GM18520 (cell line): ENCODE results near the gene CAMK1D.
"Not testable (repeated sequence)": the region's sequence is repeated elsewhere in the genome, so short reads cannot be mapped to it uniquely, and the experiment has no call there.

Experiments
- ATAC-seq: cut with Tn5 transposase; IDR thresholded peaks from one replicate; pipeline ENCODE4 v1.9.1; 2021; ENCODE audit not compliant: unreplicated experiment

Gene CAMK1D

DNA sequence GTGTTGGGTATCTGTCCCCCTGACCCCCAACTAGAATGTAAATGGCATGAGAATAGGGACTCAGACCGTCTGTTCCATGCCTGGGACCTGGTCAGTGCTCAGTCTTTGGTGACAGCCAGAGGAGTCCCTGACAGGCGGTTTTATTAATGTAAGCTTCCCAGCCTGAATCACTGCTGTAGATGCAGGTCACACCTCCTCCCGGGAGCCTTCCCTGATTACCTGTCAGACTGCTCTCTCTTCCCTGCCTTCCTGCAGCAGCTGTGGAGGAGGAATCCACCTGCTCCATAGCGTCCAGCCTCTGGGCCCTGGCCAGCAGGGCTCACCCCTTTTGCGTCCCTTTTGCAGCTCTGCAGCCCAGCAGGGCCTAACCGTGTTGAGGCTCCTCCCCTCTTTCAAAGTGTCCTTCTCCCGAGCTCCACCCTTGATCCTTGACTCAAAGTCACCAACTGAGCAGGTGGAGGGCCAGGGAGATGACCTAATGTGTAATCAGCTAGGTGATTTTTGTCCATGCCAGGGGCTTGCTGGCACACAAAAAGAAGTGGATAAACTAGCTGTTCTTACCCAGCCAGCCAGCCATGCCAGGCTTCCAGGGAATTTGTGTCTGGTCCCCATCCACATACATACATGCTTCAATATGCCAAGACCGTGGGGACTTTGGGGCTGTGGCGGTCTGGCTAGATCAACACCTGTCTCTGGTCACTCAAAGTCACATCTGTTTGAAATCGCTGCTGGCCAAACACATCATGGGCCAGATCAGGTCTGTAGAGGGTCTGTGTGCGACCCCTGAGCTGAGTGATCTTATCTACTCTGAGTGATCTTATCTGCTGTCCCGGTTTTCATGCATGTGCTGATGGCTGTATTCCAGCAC is 457.1 kb downstream of the CAMK1D start:
- ATAC-seq = no peak

DNA sequence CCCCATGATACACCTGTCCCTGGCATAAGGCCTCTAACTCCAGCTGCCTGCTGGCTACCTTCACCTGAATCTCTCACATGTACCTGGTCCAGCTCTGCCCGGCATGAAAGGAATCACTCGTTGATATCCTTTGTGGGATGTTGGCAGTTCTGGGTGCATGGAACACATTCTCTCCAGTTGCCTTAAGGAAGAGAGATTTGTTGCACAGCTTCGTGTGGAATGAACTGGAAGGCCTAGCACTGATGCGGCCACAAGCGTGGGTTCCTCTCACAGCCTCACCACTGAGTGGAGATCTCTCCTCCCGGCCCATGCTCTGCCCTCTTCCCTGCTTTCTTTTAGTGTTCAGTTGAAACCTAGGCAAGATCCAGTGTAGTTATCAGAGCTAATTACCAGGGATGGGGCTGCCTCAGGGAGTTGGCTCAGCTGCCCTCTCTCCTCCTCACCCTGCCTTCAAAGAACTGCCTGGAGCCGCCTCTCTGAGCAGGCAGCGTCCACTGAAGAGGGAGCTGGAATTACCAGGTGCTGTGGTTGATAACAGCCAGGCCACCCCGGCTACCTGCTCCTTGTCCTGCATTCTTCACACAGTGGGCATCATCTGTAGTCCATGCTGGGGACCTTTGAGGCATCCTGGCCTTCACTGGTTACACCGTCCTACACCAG is 457.9 kb downstream of the CAMK1D start:
- no peak for ATAC-seq

DNA sequence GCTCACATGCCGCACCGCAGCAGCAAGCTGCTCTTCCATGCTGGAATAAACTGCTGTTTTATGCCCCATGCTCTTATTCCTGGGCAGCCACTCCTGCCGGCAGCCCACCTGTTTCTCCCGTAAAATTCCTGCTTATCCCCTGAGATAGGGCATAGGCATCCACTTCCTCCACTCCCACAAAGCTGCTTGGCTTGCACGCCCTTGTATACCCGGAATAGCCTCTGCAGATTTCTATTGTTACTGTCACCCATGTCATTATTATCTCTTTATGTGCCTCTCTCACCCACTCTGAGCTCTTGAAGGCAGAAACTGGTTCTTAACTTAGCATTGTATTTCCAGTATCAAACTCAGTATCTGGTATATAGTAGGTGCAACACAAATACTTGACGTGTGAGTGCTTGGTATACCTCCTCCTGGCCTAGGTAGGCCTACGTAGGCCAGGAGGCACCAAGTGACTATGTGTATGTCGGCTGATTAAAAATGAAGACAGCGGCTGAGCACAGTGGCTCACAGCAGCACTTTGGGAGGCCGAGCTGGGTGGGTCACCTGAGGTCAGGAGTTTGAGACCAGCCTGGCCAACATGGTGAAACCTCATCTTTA is 458.8 kb downstream of the CAMK1D start:
- ATAC-seq = no peak

DNA sequence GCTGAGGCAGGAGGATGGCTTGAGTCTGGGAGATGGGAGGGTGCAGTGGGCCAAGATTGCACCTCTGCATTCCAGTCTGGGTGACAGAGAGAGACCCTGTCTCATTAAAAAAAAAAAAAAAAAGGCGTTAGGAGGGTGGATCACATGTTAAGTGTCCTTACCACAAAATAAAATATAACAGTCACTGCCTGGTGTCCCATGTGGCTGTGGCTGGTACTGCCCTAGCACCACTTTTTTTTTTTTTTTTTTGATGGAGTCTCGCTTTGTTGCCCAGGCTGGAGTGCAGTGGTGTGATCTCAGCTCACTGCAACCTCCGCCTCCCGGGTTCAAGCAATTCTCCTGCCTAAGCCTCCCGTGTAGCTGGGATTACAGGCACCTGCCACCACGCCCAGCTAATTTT is 460.7 kb downstream of the CAMK1D start:
- not testable (repeated sequence) for ATAC-seq

DNA sequence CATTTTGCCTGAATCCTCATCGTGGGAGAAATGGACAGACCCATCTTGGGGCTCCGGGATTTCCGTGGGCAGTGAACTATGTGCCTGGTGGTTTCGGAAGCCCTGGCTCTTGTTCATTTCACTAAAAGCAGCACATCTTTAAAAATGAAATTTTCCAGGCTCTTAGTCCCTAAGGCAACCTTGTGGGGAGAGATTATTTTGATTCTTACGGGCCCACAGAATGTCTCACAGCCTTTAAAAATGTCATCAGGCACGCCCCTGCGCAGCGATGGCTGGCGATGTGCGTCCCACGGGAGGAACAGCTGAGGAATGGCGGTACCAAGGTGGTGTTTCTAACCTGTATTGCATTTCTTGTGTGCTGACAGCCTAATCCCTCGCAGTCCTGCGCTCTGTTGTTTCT is 462.5 kb downstream of the CAMK1D start:
- no peak for ATAC-seq

DNA sequence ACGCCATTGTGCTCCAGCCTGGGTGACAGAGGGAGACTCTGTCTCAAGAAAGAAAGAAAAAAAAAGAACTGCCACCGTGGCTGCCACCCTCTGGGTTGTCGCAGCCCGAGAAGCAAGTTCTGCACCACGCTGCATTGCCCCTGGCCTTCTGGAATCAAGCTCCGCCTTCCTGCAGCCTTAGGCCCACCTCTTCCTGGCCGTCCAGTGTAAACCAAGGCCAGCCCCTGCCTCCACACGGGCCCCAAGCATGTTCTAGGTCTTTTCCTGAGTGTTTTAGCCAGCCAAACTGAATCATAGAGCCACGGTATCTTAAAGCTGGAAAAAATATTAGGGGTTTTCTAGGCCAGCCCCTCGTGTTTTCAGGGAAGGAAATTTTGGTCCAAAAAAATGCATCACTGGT is 463.2 kb downstream of the CAMK1D start:
- ATAC-seq = no peak

DNA sequence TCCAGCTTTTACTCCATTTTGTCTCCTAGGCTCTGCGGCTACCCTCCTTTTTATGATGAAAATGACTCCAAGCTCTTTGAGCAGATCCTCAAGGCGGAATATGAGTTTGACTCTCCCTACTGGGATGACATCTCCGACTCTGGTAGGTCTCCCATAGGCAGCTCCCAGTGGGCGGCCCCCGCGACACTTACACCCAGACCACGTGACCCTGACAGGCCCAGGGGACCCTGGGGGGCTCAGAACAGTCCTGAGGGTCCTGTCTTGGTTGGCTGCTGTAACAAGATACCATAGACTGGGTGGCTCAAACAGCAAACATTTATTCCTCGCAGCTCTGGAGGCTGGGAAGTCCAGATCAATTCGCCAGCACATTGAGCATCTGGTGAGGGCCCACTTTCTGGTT is 464.8 kb downstream of the CAMK1D start:
- no peak for ATAC-seq

DNA sequence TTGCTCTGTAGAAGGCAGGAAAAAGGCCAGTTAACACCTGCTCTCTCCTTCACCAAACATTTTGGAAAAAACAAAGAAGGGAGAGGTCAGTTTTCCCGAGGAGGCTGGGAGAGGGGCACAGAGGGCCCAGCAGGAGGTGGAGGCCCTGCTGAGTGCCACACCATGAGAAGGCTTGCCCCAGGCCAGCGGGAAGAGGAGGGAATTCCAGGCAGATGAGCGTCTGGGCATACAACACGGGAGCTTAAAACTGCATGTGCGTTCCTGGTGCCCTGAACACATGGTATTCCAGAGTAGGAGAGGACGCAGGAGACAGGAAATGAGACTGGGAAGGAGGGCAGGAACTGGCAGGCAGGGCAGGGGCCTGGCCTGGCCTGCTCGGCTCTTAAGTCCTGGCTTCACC is 469.7 kb downstream of the CAMK1D start:
- no peak for ATAC-seq

DNA sequence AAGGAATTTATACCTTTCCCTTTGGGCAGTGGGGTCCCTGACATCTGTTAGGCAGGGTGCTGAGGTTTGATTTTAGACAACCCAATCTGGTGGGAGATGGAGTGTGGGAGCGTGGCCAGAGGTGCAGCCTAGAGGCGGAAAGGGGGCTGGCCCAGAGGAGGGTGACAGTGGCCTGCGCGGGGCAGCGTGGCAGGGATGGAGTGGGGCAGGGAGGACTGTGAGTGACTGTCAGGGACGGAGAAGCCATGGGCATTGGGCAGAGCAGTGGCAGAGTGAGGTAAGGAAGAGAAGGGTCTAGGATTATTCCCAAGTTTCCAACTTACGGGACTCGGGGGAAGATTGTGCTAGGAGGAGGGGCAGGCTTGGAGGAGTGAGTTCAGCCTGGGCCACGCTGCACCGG is 470.3 kb downstream of the CAMK1D start:
- ATAC-seq = no peak

DNA sequence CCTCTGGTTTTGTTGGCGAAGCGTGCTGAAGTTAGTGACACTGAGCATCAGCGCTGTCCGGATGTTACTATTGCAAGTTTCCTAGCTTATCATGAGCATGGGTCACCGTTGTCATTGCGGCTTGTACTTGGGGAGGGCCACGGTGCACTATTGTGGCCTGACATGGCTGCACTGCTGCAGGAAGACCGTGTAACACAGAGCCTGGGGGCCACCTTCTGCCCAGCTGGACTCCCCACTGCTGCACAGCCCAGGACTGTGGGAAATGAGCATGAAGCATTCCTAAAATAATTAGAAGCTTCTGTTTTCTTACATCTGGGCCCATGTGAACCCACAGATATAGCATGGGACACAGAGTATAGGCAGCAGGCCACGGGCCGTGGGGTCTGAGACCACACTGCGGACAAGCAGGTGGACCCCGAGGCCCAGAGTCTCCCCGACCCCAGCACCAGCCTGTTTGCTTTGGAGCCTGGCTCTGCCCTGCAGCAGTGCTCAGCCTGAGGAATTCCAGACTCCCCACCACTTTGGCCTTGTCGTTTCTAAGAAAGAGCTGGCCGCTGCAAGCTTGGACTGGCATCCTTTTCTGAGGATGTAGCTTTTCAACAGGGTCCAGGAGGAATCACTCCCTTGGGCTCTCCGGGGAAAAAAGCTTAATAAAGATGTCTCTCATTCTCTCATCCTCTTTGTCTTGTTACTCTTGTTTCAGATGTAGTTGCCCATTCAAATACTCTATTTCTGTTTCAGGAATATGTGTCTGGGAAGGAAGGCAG is 473.0 kb downstream of the CAMK1D start:
- ATAC-seq = no peak

DNA sequence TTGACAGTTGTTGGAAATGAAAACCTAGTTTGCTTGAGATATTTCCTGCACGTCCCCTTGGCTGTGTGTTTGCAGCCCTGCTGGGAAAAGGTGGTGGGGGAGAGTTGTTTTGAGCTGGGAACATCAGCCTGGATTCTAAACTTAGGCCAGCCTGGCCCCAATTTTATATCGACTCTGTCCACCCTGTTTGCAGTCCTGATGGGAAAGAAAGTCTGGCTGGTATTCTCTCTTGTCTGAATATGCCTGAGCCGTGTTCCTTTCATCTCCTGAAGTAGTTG is 473.5 kb downstream of the CAMK1D start:
- ATAC-seq = no peak

DNA sequence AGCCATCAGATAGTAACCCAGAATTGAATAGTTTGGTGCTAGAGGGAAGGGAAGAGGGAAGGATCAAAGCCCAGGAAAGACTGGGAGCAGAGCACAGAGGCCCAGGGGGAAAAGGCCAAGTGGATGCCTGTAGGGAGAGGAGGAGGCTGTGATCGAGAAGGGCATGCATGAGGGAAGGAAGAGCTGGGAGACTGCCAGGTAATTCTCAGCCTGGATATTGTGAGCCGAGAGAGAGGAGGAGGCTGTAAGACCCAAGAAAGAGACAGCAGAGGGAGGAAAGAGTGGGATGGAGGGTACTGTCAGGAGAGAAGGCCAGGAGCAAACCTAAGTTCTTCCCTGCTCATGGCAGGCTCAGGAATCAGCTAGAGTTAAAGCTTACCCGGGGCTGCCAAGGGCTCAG is 474.0 kb downstream of the CAMK1D start:
- ATAC-seq = no peak

DNA sequence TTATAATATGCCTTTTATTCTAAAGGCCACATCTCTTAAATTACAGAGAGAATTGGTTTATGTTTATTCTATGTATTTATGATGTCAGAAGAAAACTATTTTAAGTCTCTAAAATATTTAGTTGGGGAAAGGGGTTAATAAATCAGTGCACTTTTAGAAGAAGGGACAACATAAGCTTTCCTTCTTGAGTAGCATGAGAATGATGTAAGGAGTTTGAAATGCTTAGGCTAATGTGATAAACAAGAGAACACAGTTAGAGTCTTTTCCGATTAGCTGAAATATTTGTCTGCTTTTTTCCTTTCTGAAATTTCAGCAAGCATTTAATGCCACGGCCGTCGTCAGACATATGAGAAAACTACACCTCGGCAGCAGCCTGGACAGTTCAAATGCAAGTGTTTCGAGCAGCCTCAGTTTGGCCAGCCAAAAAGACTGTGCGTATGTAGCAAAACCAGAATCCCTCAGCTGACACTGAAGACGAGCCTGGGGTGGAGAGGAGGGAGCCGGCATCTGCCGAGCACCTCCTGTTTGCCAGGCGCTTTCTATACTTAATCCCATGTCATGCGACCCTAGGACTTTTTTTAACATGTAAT is 476.0 kb downstream of the CAMK1D start:
- no peak for ATAC-seq

DNA sequence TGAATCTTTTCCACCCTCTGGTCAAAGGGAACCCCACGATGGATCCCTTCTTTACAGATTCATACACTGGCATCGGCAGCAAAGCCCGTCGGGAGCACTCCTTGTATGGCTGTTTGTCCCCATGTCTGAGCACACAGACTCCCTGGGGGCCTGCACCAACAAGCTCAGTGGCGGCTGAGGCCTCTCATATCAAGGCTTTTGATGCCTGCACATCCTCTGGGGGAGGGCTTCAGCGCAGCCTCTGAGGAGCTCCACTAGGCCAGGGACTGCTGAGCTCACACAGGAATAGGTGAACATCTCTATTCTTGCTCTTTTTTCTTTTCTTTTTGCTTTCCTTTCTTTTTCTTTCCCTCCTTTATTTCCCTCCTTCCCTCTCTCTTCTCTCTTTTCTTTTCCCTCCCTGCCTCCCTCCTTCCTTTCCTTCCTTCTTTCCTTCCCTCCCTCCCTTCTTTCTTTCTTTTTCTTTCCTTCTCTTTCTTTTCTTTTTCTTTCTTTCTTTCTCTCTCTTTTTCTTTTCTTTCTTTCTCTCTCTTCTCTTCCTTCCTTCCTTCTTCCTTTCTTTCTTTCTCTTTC is 477.5 kb downstream of the CAMK1D start:
- no peak for ATAC-seq

DNA sequence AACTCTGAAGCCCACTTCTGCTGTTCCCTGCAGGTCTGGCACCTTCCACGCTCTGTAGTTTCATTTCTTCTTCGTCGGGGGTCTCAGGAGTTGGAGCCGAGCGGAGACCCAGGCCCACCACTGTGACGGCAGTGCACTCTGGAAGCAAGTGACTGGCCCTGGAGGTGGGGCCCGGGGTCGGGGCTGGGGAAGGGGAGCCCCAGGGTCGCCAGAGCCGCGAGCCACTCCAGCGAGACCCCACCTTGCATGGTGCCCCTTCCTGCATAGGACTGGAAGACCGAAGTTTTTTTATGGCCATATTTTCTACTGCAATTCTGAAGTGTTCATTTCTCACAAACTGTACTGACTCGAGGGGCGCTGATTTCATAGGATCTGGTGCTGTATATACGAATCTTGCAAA is 479.4 kb downstream of the CAMK1D start:
- no peak for ATAC-seq

DNA sequence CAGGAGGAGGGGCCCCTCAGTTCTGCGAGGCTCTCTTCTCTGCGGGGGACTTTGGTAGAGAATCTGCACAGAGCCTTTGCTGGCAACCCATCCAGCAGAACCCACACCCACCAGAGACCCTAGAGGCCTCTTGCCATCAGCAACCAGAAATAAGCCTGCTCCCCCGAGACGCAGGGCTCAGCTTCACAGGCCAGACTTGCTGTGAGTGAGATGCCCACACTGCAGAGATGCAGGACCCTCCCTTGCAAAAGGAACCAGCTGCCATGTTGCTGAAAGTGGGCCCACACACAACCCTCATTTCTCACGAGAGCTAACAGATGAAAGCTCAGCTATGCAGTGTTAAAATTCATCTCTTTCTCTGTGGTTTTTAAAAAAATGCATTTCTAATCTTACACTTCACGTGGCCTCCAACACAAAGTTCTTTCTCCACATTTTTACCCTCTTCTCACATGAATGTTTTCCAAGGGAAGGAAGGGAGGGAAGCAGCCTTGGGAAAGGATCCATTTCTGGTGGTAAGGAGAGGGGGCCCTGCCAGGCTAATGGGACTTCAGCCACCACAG is 480.6 kb downstream of the CAMK1D start:
- no peak for ATAC-seq

DNA sequence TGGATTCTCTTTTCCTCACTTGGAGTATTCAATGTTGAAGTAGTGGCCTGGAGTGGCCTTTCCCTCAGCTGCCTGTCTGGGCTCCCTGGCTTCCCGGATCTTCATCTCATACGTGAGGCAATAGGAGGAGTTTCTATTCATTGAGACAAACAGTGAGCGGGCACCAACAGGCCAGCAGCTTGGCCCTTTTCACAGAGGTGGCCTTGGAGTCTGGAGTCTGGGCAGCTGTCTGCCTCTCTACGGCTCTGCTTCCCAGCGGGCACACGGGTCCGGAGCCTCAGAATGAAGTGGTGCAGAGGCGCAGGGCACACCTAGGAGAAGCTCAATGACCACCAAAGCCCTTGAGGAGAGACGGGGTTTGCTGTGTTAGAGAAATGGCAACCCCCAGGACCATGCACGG is 482.7 kb downstream of the CAMK1D start:
- ATAC-seq = no peak

DNA sequence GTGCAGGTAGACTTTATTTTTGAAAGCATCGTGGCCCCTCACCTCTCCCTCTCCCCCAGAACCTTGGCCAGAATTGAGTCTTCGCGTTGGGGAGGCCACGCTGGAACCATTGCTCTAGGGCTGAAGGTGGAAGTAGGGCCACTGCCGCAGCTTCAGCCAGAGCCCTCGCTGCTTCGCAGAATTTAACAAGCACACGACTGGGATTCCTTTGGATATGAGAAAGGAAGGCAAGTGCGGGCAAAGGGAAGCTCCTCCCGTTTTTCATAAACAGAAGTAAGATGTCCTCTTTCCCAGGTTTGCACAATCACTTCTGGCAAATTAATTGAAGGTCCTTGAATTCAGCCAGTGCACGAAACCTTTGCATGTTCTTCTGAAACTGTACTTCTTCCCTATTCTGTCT is 484.1 kb downstream of the CAMK1D start:
- ATAC-seq = no peak

DNA sequence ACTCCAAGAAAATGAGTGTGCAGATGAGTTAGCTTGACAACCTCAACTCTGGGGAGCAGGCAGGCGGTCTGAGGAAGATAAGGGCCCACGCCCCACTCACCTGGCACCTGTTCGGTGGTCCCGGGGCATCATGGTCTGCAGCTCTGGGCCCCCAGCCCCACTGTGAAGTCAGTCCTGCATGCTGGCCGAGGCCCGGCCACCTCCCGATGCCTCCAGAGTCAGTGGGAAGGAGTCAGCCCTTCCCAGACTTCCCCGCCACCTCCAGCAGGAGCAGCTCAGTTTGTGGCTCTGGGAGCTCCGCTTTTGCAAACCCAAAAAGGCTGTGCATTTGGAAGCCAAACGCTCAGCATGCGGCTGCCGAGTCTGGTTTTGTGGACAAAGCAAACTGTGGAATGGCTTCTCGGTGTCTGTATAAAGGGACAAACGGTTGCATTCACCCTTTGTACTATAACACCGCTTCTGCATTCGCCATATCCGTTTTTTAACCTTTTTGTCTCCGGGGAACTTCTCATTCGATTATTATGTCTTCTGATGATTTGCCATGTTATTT is 484.8 kb downstream of the CAMK1D start:
- no peak for ATAC-seq

DNA sequence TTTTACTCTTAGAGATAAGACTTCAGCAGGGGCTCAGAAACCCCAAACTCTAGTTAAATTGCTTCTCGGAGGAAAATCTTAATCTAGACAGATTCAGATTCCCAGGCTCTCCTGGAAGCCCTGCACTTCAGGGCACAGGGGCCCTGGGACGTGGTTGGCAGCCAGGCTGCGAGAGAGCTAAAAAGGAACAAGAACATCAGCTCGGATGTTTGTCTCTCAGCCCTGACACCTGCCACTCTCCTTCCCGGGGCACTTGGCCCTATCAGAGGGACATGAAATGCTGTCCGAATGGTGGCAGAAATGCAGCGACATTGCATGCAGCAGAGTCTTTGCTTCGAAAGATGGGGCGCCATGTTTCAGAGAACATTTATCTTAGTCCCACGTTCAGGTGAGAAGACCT is 485.4 kb downstream of the CAMK1D start:
- no peak for ATAC-seq
